GM12891 (cell line): ENCODE results near the gene ERP44.
"Not testable (repeated sequence)": the region's sequence is repeated elsewhere in the genome, so short reads cannot be mapped to it uniquely, and the experiment has no call there.

Experiments
- DNase-seq: peaks from one replicate; pipeline ENCODE4 v3.0.0; 2011; ENCODE audit warnings: low spot score; ENCODE audit not compliant: insufficient read length
- FAIRE-seq: peaks from 2 replicates; lab custom pipeline; 2011; peaks lifted over from hg19 to GRCh38; lab: Jason Lieb, UNC
- PAX5 ChIP-seq: IDR thresholded peaks from 2 replicates; pipeline ENCODE4 v1.6.1; 2011; ENCODE audit warnings: low read length, moderate library complexity, mild to moderate bottlenecking; ENCODE audit not compliant: insufficient read depth, severe bottlenecking
- POLR2A ChIP-seq: IDR thresholded peaks from 2 replicates; pipeline ENCODE4 v1.6.1; 2011; ENCODE audit warnings: low read depth, low read length, control low read depth
- POLR2AphosphoS5 ChIP-seq: IDR thresholded peaks from 2 replicates; pipeline ENCODE4 v1.6.1; 2011; ENCODE audit warnings: low read depth, low read length, control low read depth
- POU2F2 ChIP-seq: IDR thresholded peaks from 2 replicates; pipeline ENCODE4 v1.6.1; 2011; ENCODE audit warnings: low read depth, mild to moderate bottlenecking, control low read depth, low read length, moderate library complexity
- SPI1 ChIP-seq: IDR thresholded peaks from 2 replicates; pipeline ENCODE4 v1.6.1; 2011; ENCODE audit warnings: low read depth, low read length, control low read depth
- TAF1 ChIP-seq: IDR thresholded peaks from 2 replicates; pipeline ENCODE4 v1.6.1; 2011; ENCODE audit warnings: low read depth, low read length, control low read depth

ERP44 gene

DNA sequence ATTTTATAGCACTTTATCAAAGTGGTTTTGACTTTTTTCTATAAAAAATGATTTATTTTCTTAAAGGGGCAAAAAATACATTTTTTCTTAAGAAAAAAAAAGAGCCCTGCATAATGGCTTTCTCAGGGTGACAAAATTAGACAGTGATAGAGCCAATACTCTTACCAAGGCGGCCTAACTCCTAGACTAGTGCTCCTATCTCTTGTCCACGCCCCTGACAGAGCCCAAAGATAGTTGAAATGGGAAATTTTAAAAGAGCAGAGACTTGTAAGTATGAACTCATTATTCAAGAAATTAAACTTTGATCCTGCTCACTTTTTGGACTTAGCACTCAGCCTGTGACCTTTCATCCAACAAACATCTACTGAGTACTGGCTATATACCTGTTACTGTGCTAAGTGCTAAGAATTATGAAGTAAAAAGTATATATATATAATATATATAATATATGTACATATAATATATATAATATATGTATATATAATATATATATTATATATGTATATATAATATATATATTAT lies 1.4 kb upstream of the ERP44 start:
- no peak for DNase-seq
- no peak for TF ChIP-seq POLR2A
- TF ChIP-seq POU2F2 = no peak
- no peak for TF ChIP-seq SPI1
- TF ChIP-seq TAF1 = no peak
- no peak for TF ChIP-seq PAX5
- no peak for TF ChIP-seq POLR2AphosphoS5
- no peak for FAIRE-seq

- FAIRE-seq (peak; percentile 55), DNase-seq (no peak)
- TF ChIP-seq POLR2A (no peak), POLR2AphosphoS5 (no peak), PAX5 (no peak), SPI1 (no peak), POU2F2 (no peak), TAF1 (no peak)
Observed at GRCh38 chr9:100099722-100100042, 882 bp upstream of the ERP44 start.

- no peak; the same call in 1 of the 2 replicates for TF ChIP-seq SPI1
- TF ChIP-seq PAX5 = no peak
- no peak for TF ChIP-seq TAF1
- no peak for TF ChIP-seq POLR2AphosphoS5
- TF ChIP-seq POLR2A = no peak
- no peak for TF ChIP-seq POU2F2
- FAIRE-seq = peak; percentile 43
- no peak for DNase-seq
Observed at GRCh38 chr9:100098046-100098886, 534 bp downstream of the ERP44 start.

GRCh38 chr9:100096378-100096916 lies 2.4 kb downstream of the ERP44 start:
- TF ChIP-seq PAX5 (no peak), POLR2A (no peak), SPI1 (no peak), TAF1 (no peak), POLR2AphosphoS5 (no peak), POU2F2 (no peak)
- no peak for FAIRE-seq
- DNase-seq = no peak

- not testable (repeated sequence) for DNase-seq
Observed at GRCh38 chr9:100094411-100094810, 4.4 kb downstream of the ERP44 start.

DNA sequence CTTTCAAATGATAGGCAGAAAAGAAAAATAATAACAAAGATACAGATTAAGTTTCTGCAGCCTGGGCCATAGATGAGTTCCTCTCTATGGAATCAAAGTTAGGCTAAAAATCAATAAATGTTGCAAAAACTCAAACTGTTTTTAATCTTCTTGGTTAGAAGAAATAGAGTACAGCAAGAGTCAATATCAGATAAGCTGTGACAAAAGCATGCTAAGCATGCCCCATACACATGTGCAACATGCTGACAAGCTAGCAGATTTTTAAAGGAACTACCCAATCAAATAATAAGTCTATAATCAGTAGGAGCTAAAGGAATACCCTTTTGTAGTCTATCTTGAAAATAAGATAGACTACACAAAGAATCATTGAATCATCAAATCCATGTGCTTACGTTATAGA lies 6.7 kb downstream of the ERP44 start:
- TF ChIP-seq SPI1 (no peak), POU2F2 (no peak), POLR2AphosphoS5 (no peak), TAF1 (no peak), PAX5 (no peak), POLR2A (no peak)
- no peak for FAIRE-seq
- DNase-seq = no peak

More at GRCh38 chr9:100094411-100094810, 4.4 kb downstream of the ERP44 start:
- not testable (repeated sequence) for FAIRE-seq

- FAIRE-seq (no peak), DNase-seq (no peak)
- TF ChIP-seq SPI1 (no peak), POU2F2 (no peak), PAX5 (no peak), POLR2AphosphoS5 (no peak), POLR2A (no peak), TAF1 (no peak)
Observed at GRCh38 chr9:100091650-100092049, 7.2 kb downstream of the ERP44 start.

DNA sequence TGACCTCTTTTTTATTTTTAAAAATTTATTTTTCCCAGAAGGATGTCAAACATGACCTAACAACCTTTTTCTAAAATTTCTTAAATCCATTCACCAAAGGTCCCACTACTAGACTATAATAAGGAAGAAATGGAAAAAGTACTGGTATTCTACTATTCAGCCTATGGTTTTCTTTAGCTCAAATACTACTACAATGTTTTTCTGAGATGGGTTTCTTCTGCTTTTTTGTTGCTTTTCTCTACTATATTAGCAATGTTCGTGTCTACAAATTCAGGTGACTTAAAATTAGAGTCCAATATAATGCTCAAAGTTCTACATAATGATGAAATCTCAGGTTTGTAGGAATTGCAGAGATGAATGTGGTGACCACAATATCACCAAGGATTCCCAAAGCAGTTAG lies 7.9 kb downstream of the ERP44 start:
- DNase-seq (no peak), FAIRE-seq (no peak)
- TF ChIP-seq TAF1 = no peak
- TF ChIP-seq POLR2A = no peak
- no peak for TF ChIP-seq POLR2AphosphoS5
- no peak for TF ChIP-seq PAX5
- no peak for TF ChIP-seq POU2F2
- no peak for TF ChIP-seq SPI1

- DNase-seq (no peak), FAIRE-seq (peak; percentile 45)
- TF ChIP-seq PAX5 = no peak
- no peak for TF ChIP-seq TAF1
- TF ChIP-seq POLR2AphosphoS5 = no peak
- no peak for TF ChIP-seq POLR2A
- no peak for TF ChIP-seq POU2F2
- TF ChIP-seq SPI1 = no peak
Observed at GRCh38 chr9:100088202-100088601, 10.6 kb downstream of the ERP44 start.

- FAIRE-seq (no peak), DNase-seq (no peak)
- TF ChIP-seq SPI1 (no peak), POLR2A (no peak), PAX5 (no peak), POU2F2 (no peak), POLR2AphosphoS5 (no peak), TAF1 (no peak)
Observed at GRCh38 chr9:100087218-100087617, 11.6 kb downstream of the ERP44 start.
